ENCODE measurements around the gene MFSD8. TPM values are rescaled to one million over a fixed set of nuclear protein-coding genes. Genes with fewer than 3 reads are reported as not detected.
"Not testable (repeated sequence)": the region's sequence is repeated elsewhere in the genome, so short reads cannot be mapped to it uniquely, and the experiment has no call there.

Gene MFSD8
- total and polyA plus RNA-seq, 2 of the 4 experiments (the other 2 are of a cell fraction) = 8.8 to 36.7 TPM

GRCh38 chr4:127970925-127971324 lies 6.0 kb upstream of the MFSD8 start:
- in situ Hi-C loops (cut with MboI; ENCODE audit: low sequenced_read_pairs); BruUV-seq (replicated peaks); H2AK9ac ChIP-seq (replicated peaks; ENCODE audit: low read depth, low read length, poor library complexity); H2AFZ ChIP-seq (replicated peaks; ENCODE audit: low read length, poor library complexity); H4K5ac ChIP-seq (ENCODE audit: low read depth, low read length); H3K27me3 ChIP-seq (ENCODE audit: control insufficient read depth, insufficient read depth, low read length); H3K4me1 ChIP-seq (ENCODE audit: control insufficient read depth, insufficient read depth, low read length); H2BK5ac ChIP-seq (ENCODE audit: low read depth, low read length, poor library complexity, severe bottlenecking); H4K8ac ChIP-seq (ENCODE audit: low read depth in 2 of 2, low read length in 2 of 2); H3K4me2 ChIP-seq (ENCODE audit: low read depth, low read length); H3K9me3 ChIP-seq (ENCODE audit: control insufficient read depth, insufficient read depth, low read length); H2BK120ac ChIP-seq (ENCODE audit: low read depth, low read length); H3K14ac ChIP-seq (replicated peaks; ENCODE audit: low read depth, low read length); H4K20me1 ChIP-seq (ENCODE audit: insufficient read depth, low read length); POLR2A ChIA-PET (ENCODE audit: unreplicated experiment); H4K91ac ChIP-seq (ENCODE audit: insufficient read depth, low read depth, low read length); H3K56ac ChIP-seq (ENCODE audit: extremely low read depth, insufficient read depth, low read length); H2BK15ac ChIP-seq (ENCODE audit: low read depth, low read length); H3K27ac ChIP-seq (ENCODE audit: insufficient read depth, low read length); H2AK5ac ChIP-seq (ENCODE audit: low read depth, low read length); DNase-seq; H2BK20ac ChIP-seq (ENCODE audit: low read depth, low read length); H3K4me3 ChIP-seq (ENCODE audit: insufficient read depth, low read depth, low read length); H3K9ac ChIP-seq (ENCODE audit: low read depth, low read length); CTCF ChIA-PET; H3K23ac ChIP-seq (ENCODE audit: low read depth, low read length); H3K9me1 ChIP-seq (ENCODE audit: insufficient read depth, low read length); dilution Hi-C loops (cut with HindIII; ENCODE audit: low sequenced_read_pairs, unreplicated experiment); ATAC-seq (ENCODE audit: low read depth); intact Hi-C loops (cut with micrococcal nuclease); H3K4ac ChIP-seq (ENCODE audit: low read depth, low read length); H3K18ac ChIP-seq (ENCODE audit: low read depth, low read length): not testable (repeated sequence)
- Histone ChIP-seq H3K79me1 (ENCODE audit: low read depth in 1 of 2, low read length in 2 of 2) (peaks cover 23 to 59% of the 10 kb centered on the region in 2 experiments), H3K36me3 (ENCODE audit: control insufficient read depth, insufficient read depth, low read length) (peaks cover 10% of the 10 kb centered on the region)
- 100% methylated on average over 1 of the region's 4 CpGs; no CpG with 5 or more reads in 1 of the 2 experiments for WGBS, 2 experiments (ENCODE audit: extremely low coverage in 2 of 2, insufficient read length in 1 of 2)

Measured in IMR-90 (cell line).